Kidney epithelial cell (primary cell): ENCODE data around the gene GPR108. TPM values are rescaled to one million over a fixed set of nuclear protein-coding genes. Genes with fewer than 3 reads are reported as not detected.

Experiments used
- DNase-seq: peaks from one replicate; pipeline ENCODE4 v3.0.0-alpha.2; 2010; ENCODE audit warnings: low read depth
- H3K27me3 ChIP-seq: 2 replicates; pipeline ENCODE4 v1.6.0; 2011; ENCODE audit warnings: low read length; ENCODE audit not compliant: control insufficient read depth, insufficient read depth
- H3K36me3 ChIP-seq: 2 replicates; pipeline ENCODE4 v1.5.1; 2011; ENCODE audit warnings: low read length; ENCODE audit not compliant: control insufficient read depth, insufficient read depth
- H3K4me3 ChIP-seq: 2 replicates; pipeline ENCODE4 v1.5.1; 2011; ENCODE audit warnings: low read depth, mild to moderate bottlenecking, control low read depth, low read length
- total RNA-seq: library from RNA; depleted of rRNA; stranded (reverse); fragments of >200 nt; gene quantifications from 2 replicates; pipeline ENCODE4 v1.2.3, GENCODE V29; 2015
- TF ChIP-seq, protein P1 (sequence below): IDR thresholded peaks from 2 replicates; pipeline ENCODE4 v1.5.1; 2011; ENCODE audit warnings: mild to moderate bottlenecking, moderate library complexity, low read length, control low read depth, inconsistent platforms; ENCODE audit not compliant: insufficient read depth, poor library complexity, severe bottlenecking

Gene GPR108
- total RNA-seq, 1 donor from 2014 or later, result 66.6 TPM

DNA sequence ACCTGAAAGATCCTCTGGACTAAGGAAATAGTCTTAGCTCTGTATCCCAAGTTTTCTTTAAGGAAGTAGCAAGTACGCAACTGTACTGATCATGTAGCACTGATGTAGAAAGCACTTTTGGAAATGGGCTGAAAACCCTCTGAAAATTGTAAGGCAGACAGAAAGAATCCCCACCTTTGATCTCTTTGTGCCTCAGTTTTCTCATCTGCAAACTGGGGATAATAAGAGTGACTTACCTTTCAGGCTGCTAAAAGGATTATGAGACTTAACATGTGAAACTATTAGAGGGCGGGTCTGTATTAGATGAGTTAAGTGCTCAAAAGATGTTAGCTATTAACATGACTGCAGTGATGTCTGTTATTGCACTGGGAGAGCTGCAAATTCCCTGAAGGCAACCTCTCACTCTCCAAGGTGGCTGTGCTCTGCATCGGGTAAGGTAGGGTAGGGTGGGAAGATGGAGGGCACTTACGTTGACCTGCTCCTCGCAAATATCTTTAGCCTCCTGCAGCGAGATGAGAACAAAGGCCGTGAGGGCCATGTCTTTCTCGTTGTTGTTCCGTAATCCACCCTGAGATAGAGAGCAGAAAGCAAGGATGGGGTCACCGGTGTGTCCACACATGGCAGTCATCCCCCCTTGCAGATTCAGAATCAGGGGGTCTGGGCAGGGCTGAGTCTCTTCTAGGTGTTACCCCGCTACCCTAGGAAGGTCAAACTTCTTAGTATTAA is 47.1 kb downstream of the GPR108 start:
- Histone ChIP-seq H3K27me3 (no peaks in the 10 kb centered on the region), H3K36me3 (no peaks in the 10 kb centered on the region), H3K4me3 (no peak overlapping the region)
- TF ChIP-seq, protein P1, sequence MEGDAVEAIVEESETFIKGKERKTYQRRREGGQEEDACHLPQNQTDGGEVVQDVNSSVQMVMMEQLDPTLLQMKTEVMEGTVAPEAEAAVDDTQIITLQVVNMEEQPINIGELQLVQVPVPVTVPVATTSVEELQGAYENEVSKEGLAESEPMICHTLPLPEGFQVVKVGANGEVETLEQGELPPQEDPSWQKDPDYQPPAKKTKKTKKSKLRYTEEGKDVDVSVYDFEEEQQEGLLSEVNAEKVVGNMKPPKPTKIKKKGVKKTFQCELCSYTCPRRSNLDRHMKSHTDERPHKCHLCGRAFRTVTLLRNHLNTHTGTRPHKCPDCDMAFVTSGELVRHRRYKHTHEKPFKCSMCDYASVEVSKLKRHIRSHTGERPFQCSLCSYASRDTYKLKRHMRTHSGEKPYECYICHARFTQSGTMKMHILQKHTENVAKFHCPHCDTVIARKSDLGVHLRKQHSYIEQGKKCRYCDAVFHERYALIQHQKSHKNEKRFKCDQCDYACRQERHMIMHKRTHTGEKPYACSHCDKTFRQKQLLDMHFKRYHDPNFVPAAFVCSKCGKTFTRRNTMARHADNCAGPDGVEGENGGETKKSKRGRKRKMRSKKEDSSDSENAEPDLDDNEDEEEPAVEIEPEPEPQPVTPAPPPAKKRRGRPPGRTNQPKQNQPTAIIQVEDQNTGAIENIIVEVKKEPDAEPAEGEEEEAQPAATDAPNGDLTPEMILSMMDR, result no peak
- DNase-seq, result no peak

DNA sequence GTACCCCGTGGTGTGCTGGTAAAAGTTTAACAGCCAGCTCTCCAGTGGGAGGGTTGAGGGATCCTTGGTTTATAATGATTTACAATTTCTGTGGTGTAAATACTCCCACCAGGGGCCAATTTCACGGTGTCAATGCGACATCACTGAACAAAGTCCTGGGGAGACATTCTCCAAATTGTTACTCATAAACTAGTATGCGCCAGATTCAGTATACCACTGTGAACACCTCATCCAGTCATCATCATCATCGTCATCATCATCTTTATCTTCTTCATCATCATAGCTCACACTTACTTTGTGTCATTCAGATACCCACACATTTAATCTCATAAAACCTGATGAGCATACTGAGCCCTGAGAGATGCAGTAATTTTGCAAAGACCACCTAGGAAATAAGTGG is 50.3 kb downstream of the GPR108 start:
- no peak for DNase-seq
- Histone ChIP-seq H3K4me3 (no peak overlapping the region), H3K27me3 (no peaks in the 10 kb centered on the region), H3K36me3 (no peaks in the 10 kb centered on the region)
- TF ChIP-seq, protein P1, result no peak

DNA sequence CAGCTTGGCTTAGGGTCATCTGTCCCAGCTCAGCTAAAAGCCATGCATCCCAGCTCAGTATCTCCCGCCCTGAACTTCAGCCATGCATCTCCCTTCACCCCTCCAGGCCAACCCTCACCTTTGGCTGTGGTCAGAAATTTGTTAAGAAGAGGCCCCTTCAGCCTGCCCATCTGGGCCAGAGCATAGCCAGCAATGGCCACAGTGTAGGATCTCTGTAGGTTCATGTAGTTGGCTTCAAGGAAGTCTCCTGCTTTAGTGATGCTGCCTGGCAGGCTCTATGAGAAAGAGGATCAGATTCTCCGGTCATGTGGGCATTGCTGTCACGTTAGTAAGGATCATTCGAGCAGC is 50.8 kb downstream of the GPR108 start:
- no peaks in the 10 kb centered on the region for H3K36me3 ChIP-seq
- no peak for DNase-seq
- TF ChIP-seq, protein P1, result no peak
- no peak overlapping the region for H3K4me3 ChIP-seq
- H3K27me3 ChIP-seq, result no peaks in the 10 kb centered on the region

DNA sequence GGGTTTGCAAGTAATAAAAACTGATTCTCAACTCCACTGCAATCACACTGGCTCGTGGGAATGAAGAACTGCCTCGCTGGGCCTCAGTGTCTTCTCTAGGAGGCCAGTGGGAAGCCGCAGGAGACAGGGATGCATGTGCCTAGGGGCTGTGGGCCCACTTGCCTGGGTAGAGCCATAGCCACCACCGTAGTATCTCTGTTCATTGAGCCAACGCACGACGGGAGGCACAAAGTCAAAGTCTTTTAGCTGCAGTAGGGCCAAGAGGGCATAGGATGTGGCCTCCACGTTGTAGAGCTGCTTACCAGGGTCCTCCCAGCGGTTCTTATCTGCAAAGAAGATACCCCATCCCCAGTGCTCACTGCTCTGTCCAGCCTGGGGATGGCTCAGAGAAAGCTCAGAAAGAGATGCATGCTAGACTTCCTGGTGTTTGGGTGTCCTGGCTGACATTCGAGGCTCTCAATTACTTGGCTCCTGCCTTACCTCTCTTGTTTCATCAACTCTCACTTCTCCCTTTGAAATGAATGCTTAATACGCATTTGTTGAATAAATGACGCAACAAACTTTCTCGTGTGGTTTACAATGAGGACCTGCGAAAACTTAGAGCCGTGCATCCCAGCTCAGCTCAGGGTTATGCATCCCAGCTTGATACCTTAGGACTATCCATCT is 51.3 kb downstream of the GPR108 start:
- H3K36me3 ChIP-seq, result no peaks in the 10 kb centered on the region
- H3K27me3 ChIP-seq, result no peaks in the 10 kb centered on the region
- DNase-seq, result no peak
- no peak overlapping the region for H3K4me3 ChIP-seq
- TF ChIP-seq, protein P1, result no peak

DNA sequence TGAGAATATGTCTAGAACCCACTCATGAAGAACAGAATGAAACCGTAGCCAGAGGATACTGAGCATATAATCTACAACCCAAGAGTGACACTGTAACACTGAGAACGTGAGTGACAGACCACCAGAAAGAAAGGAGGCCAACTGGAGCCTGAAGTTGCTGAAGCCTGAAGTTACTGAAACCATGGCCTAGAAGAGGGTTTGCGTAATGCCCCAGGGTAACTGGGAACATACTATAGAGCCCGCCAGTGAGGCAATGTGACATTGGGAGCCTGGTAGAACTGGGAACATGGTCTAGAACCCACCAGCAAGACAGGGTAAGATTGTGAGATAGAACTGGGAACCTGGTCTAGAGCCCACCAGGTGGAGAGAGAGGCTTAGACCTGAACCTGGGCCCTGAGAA is 51.9 kb downstream of the GPR108 start:
- TF ChIP-seq, protein P1, result no peak
- DNase-seq, result no peak
- Histone ChIP-seq H3K36me3 (no peaks in the 10 kb centered on the region), H3K27me3 (no peaks in the 10 kb centered on the region), H3K4me3 (no peak overlapping the region)
